Activated T-cell treated with anti-CD3 and anti-CD28 coated beads, Interleukin-2, amount 50 U/mL, for 72 hours (primary cell): ENCODE data around the gene PTPRR. TPM values are rescaled to one million over a fixed set of nuclear protein-coding genes. Genes with fewer than 3 reads are reported as not detected.

Source experiments
- ATAC-seq, 2 donors: fragments of 150-1000 bp; cut with Tn5 transposase; replicated peaks in 1 of 2; 2 replicates each; pipeline ENCODE4 v1.10.0; 2021; ENCODE audit warnings: moderate library complexity in 2 of 2, mild to moderate bottlenecking in 1 of 2
- DNase-seq, 2 donors: peaks; one replicate each; pipeline ENCODE4 v3.0.0; 2021 to 2022; ENCODE audit warnings: mixed read lengths in 1 of 2
- H3K27ac Mint-ChIP-seq: one replicate; pipeline ENCODE4 v1.8.0; 2022; ENCODE audit warnings: mild to moderate bottlenecking, moderate library complexity, mixed read lengths
- H3K27me3 Mint-ChIP-seq: one replicate; pipeline ENCODE4 v1.8.0; 2022; ENCODE audit warnings: low read depth, mixed read lengths
- H3K36me3 Mint-ChIP-seq, 2 donors: one replicate each; pipeline ENCODE4 v1.8.0; 2022; ENCODE audit warnings: mixed read lengths in 2 of 2, mild to moderate bottlenecking in 1 of 2; ENCODE audit not compliant: insufficient read depth in 2 of 2
- H3K4me1 Mint-ChIP-seq: one replicate; pipeline ENCODE4 v1.8.0; 2022; ENCODE audit warnings: low read depth, mixed read lengths
- H3K4me3 Mint-ChIP-seq, 2 donors: one replicate each; pipeline ENCODE4 v1.8.0; 2022; ENCODE audit warnings: mild to moderate bottlenecking in 2 of 2, mixed read lengths in 2 of 2, moderate library complexity in 2 of 2
- H3K9me3 Mint-ChIP-seq, 2 donors: one replicate each; pipeline ENCODE4 v1.8.0; 2022; ENCODE audit warnings: mixed read lengths in 2 of 2
- total RNA-seq, 2 donors: library from RNA; stranded (reverse); gene quantifications; one replicate each; pipeline ENCODE4 v1.2.3, GENCODE V29; 2022

The PTPRR gene
- total RNA-seq, 2 donors from 2014 or later = not detected

GRCh38 chr12:70933133-70933532 is 12.6 kb upstream of the PTPRR start:
- H3K27ac Mint-ChIP-seq = no peak overlapping the region
- H3K9me3 Mint-ChIP-seq = peaks cover 0 to 4% of the 10 kb centered on the region in 2 donors
- H3K27me3 Mint-ChIP-seq = no peaks in the 10 kb centered on the region
- H3K36me3 Mint-ChIP-seq = no peaks in the 10 kb centered on the region
- H3K4me1 Mint-ChIP-seq = no peaks in the 10 kb centered on the region
- ATAC-seq (no peak), DNase-seq (no peak)
- no peak overlapping the region for H3K4me3 Mint-ChIP-seq

- H3K36me3 Mint-ChIP-seq = no peaks in the 10 kb centered on the region
- peaks cover 0 to 2% of the 10 kb centered on the region in 2 donors for H3K9me3 Mint-ChIP-seq
- no peaks in the 10 kb centered on the region for H3K27me3 Mint-ChIP-seq
- H3K27ac Mint-ChIP-seq = no peak overlapping the region
- H3K4me3 Mint-ChIP-seq = no peak overlapping the region
- DNase-seq = no peak
- ATAC-seq = no peak
- no peaks in the 10 kb centered on the region for H3K4me1 Mint-ChIP-seq
Observed at GRCh38 chr12:70929029-70929428, 8.5 kb upstream of the PTPRR start.

GRCh38 chr12:70928071-70928470 is 7.5 kb upstream of the PTPRR start:
- DNase-seq (no peak), ATAC-seq (no peak)
- Mint-ChIP-seq H3K27ac (no peak overlapping the region), H3K27me3 (no peaks in the 10 kb centered on the region), H3K9me3 (peaks cover 0 to 2% of the 10 kb centered on the region in 2 donors), H3K4me3 (no peak overlapping the region), H3K36me3 (no peaks in the 10 kb centered on the region), H3K4me1 (no peaks in the 10 kb centered on the region)

GRCh38 chr12:70927356-70927755 is 6.8 kb upstream of the PTPRR start:
- no peaks in the 10 kb centered on the region for H3K4me1 Mint-ChIP-seq

GRCh38 chr12:70925539-70925938 is 5.0 kb upstream of the PTPRR start:
- Mint-ChIP-seq H3K9me3 (peaks cover 1 to 2% of the 10 kb centered on the region in 2 donors), H3K36me3 (no peaks in the 10 kb centered on the region)
- ATAC-seq = no peak

More at GRCh38 chr12:70927356-70927755, 6.8 kb upstream of the PTPRR start:
- DNase-seq (no peak), ATAC-seq (no peak)
- no peaks in the 10 kb centered on the region for H3K27me3 Mint-ChIP-seq
- H3K9me3 Mint-ChIP-seq = peaks cover under 1 to 2% of the 10 kb centered on the region in 2 donors
- no peak overlapping the region for H3K4me3 Mint-ChIP-seq
- no peaks in the 10 kb centered on the region for H3K36me3 Mint-ChIP-seq
- no peak overlapping the region for H3K27ac Mint-ChIP-seq

GRCh38 chr12:70920891-70921290 is 353 bp upstream of the PTPRR start:
- no peak for ATAC-seq
- no peak for DNase-seq
- peaks cover 10% of the 10 kb centered on the region for H3K27me3 Mint-ChIP-seq
- H3K4me1 Mint-ChIP-seq = no peaks in the 10 kb centered on the region
- no peaks in the 10 kb centered on the region for H3K36me3 Mint-ChIP-seq
- H3K9me3 Mint-ChIP-seq = peaks cover 0 to 2% of the 10 kb centered on the region in 2 donors
- no peak overlapping the region for H3K27ac Mint-ChIP-seq
- H3K4me3 Mint-ChIP-seq = no peak overlapping the region

More at GRCh38 chr12:70925539-70925938, 5.0 kb upstream of the PTPRR start:
- DNase-seq = no peak
- Mint-ChIP-seq H3K4me3 (no peak overlapping the region), H3K27me3 (peaks cover under 1% of the 10 kb centered on the region), H3K27ac (no peak overlapping the region), H3K4me1 (no peaks in the 10 kb centered on the region)

GRCh38 chr12:70919597-70920035 is 922 bp downstream of the PTPRR start:
- peaks cover 10% of the 10 kb centered on the region for H3K27me3 Mint-ChIP-seq
- no peak overlapping the region for H3K4me3 Mint-ChIP-seq
- H3K36me3 Mint-ChIP-seq = no peaks in the 10 kb centered on the region
- no peak for DNase-seq
- H3K27ac Mint-ChIP-seq = no peak overlapping the region
- H3K9me3 Mint-ChIP-seq = peaks cover 1 to 2% of the 10 kb centered on the region in 2 donors
- no peaks in the 10 kb centered on the region for H3K4me1 Mint-ChIP-seq
- ATAC-seq = no peak

- no peaks in the 10 kb centered on the region for H3K36me3 Mint-ChIP-seq
- H3K27ac Mint-ChIP-seq = no peak overlapping the region
- no peak for ATAC-seq
Observed at GRCh38 chr12:70919176-70919575, 1.4 kb downstream of the PTPRR start.

GRCh38 chr12:70918321-70918720 is 2.2 kb downstream of the PTPRR start:
- no peak for DNase-seq
- H3K4me1 Mint-ChIP-seq = no peaks in the 10 kb centered on the region
- no peak overlapping the region for H3K27ac Mint-ChIP-seq
- no peaks in the 10 kb centered on the region for H3K36me3 Mint-ChIP-seq
- no peak for ATAC-seq
- H3K4me3 Mint-ChIP-seq = no peak overlapping the region
- peaks cover 10% of the 10 kb centered on the region for H3K27me3 Mint-ChIP-seq
- H3K9me3 Mint-ChIP-seq = peaks cover 1 to 2% of the 10 kb centered on the region in 2 donors

More at GRCh38 chr12:70919176-70919575, 1.4 kb downstream of the PTPRR start:
- Mint-ChIP-seq H3K4me3 (no peak overlapping the region), H3K9me3 (peaks cover 1 to 2% of the 10 kb centered on the region in 2 donors), H3K27me3 (peaks cover 10% of the 10 kb centered on the region), H3K4me1 (no peaks in the 10 kb centered on the region)
- no peak for DNase-seq

GRCh38 chr12:70910666-70911065 is 9.9 kb downstream of the PTPRR start:
- Mint-ChIP-seq H3K9me3 (peaks cover 1 to 2% of the 10 kb centered on the region in 2 donors), H3K4me1 (no peaks in the 10 kb centered on the region), H3K4me3 (no peak overlapping the region), H3K36me3 (no peaks in the 10 kb centered on the region), H3K27me3 (no peaks in the 10 kb centered on the region), H3K27ac (no peak overlapping the region)
- no peak for DNase-seq
- ATAC-seq = no peak

GRCh38 chr12:70908978-70909377 is 11.6 kb downstream of the PTPRR start:
- DNase-seq = no peak
- no peaks in the 10 kb centered on the region for H3K36me3 Mint-ChIP-seq
- no peaks in the 10 kb centered on the region for H3K27me3 Mint-ChIP-seq
- H3K9me3 Mint-ChIP-seq = peaks cover 0 to 2% of the 10 kb centered on the region in 2 donors
- H3K4me3 Mint-ChIP-seq = no peak overlapping the region
- no peak for ATAC-seq
- H3K27ac Mint-ChIP-seq = no peak overlapping the region
- H3K4me1 Mint-ChIP-seq = no peaks in the 10 kb centered on the region

GRCh38 chr12:70907412-70907811 is 13.1 kb downstream of the PTPRR start:
- H3K27ac Mint-ChIP-seq = no peak overlapping the region
- peaks cover 0 to 2% of the 10 kb centered on the region in 2 donors for H3K9me3 Mint-ChIP-seq
- no peak for DNase-seq
- H3K27me3 Mint-ChIP-seq = no peaks in the 10 kb centered on the region
- H3K4me1 Mint-ChIP-seq = no peaks in the 10 kb centered on the region
- H3K4me3 Mint-ChIP-seq = no peak overlapping the region
- no peaks in the 10 kb centered on the region for H3K36me3 Mint-ChIP-seq
- no peak for ATAC-seq

- no peak for ATAC-seq
- no peak overlapping the region for H3K4me3 Mint-ChIP-seq
- peaks cover 0 to 2% of the 10 kb centered on the region in 2 donors for H3K36me3 Mint-ChIP-seq
- no peak for DNase-seq
- peaks cover 2% of the 10 kb centered on the region in 2 donors for H3K9me3 Mint-ChIP-seq
- no peak overlapping the region for H3K27ac Mint-ChIP-seq
- no peaks in the 10 kb centered on the region for H3K27me3 Mint-ChIP-seq
- no peaks in the 10 kb centered on the region for H3K4me1 Mint-ChIP-seq
Observed at GRCh38 chr12:70895956-70896355, 24.6 kb downstream of the PTPRR start.

- H3K36me3 Mint-ChIP-seq = peaks cover 0 to 2% of the 10 kb centered on the region in 2 donors
- ATAC-seq = no peak
- no peak overlapping the region for H3K27ac Mint-ChIP-seq
- H3K27me3 Mint-ChIP-seq = no peaks in the 10 kb centered on the region
- H3K4me1 Mint-ChIP-seq = no peaks in the 10 kb centered on the region
- H3K9me3 Mint-ChIP-seq = peaks cover 1 to 2% of the 10 kb centered on the region in 2 donors
- no peak overlapping the region for H3K4me3 Mint-ChIP-seq
- DNase-seq = no peak
Observed at GRCh38 chr12:70892593-70892992, 27.9 kb downstream of the PTPRR start.
